Muscle of leg (tissue), 11 donors: ENCODE measurements around the gene FREY1. TPM values are rescaled to one million over a fixed set of nuclear protein-coding genes. Genes with fewer than 3 reads are reported as not detected.

Experiments used
- DNase-seq: peaks from one replicate; pipeline ENCODE4 v3.0.0; 2013
- H3K27ac ChIP-seq: one replicate; pipeline ENCODE4 v1.5.1; 2013; ENCODE audit warnings: mild to moderate bottlenecking, low read length, control low read depth
- H3K27me3 ChIP-seq: one replicate; pipeline ENCODE4 v1.6.1; 2013; ENCODE audit warnings: low read length; ENCODE audit not compliant: control insufficient read depth, insufficient read depth
- H3K36me3 ChIP-seq: one replicate; pipeline ENCODE4 v1.6.1; 2013; ENCODE audit warnings: low read length; ENCODE audit not compliant: control insufficient read depth, insufficient read depth
- H3K4me1 ChIP-seq: one replicate; pipeline ENCODE4 v1.6.1; 2013; ENCODE audit warnings: low read length; ENCODE audit not compliant: control insufficient read depth, insufficient read depth
- H3K4me3 ChIP-seq: one replicate; pipeline ENCODE4 v1.5.1; 2013; ENCODE audit warnings: low read length, control low read depth
- H3K9me3 ChIP-seq: replicated peaks from 2 replicates; pipeline ENCODE4 v1.6.1; 2013; ENCODE audit warnings: low read depth, low read length; ENCODE audit not compliant: control insufficient read depth
- WGBS: methylation state at CpG from one replicate; pipeline ENCODE4 v1.1.5; 2013; ENCODE audit warnings: missing lambda C conversion rate; ENCODE audit not compliant: insufficient coverage; 5-methylcytosine and 5-hydroxymethylcytosine counted together
- polyA plus RNA-seq, 8 donors: library from polyadenylated mRNA; unstranded; fragments of 120-200 nt; gene quantifications; one replicate each; pipeline versions ENCODE4 v1.2.1 to v1.2.3, GENCODE V29; 2013; ENCODE audit warnings: inconsistent platforms in 1 of 8, low replicate concordance in 1 of 8; ENCODE audit not compliant: insufficient read length in 8 of 8, insufficient read depth in 1 of 8
- total RNA-seq: library from RNA; stranded (reverse); fragments of 120-200 nt; gene quantifications from one replicate; pipeline ENCODE4 v1.2.4, GENCODE V29; 2013

Gene FREY1
- total and polyA plus RNA-seq, 9 donors = 0.21 to 0.46 (median 0.27) TPM; not detected in 4

GRCh38 chr11:45928535-45929215, 21.6 kb upstream of the FREY1 start:
- Histone ChIP-seq H3K27me3 (peaks cover 18% of the 10 kb centered on the region), H3K27ac (no peak overlapping the region), H3K36me3 (peaks cover 28% of the 10 kb centered on the region), H3K4me1 (peaks cover 7% of the 10 kb centered on the region), H3K4me3 (no peak overlapping the region), H3K9me3 (no peaks in the 10 kb centered on the region)
- WGBS = 77% methylated on average over 8 of the region's 13 CpGs
- DNase-seq = no peak

GRCh38 chr11:45927684-45928413, 20.8 kb upstream of the FREY1 start:
- Histone ChIP-seq H3K27ac (no peak overlapping the region), H3K4me3 (no peak overlapping the region), H3K36me3 (peaks cover 19% of the 10 kb centered on the region), H3K4me1 (peaks cover 10% of the 10 kb centered on the region), H3K9me3 (no peaks in the 10 kb centered on the region), H3K27me3 (peaks cover 25% of the 10 kb centered on the region)
- 93% methylated on average over 26 of the region's 27 CpGs for WGBS
- no peak for DNase-seq

- no peak for DNase-seq
- no peaks in the 10 kb centered on the region for H3K9me3 ChIP-seq
- WGBS = 67% methylated on average over 15 of the region's 15 CpGs
- H3K4me1 ChIP-seq = peaks cover 11% of the 10 kb centered on the region
- H3K27ac ChIP-seq = no peak overlapping the region
- no peak overlapping the region for H3K4me3 ChIP-seq
- peaks cover 18% of the 10 kb centered on the region for H3K36me3 ChIP-seq
- H3K27me3 ChIP-seq = peaks cover 28% of the 10 kb centered on the region
Observed at GRCh38 chr11:45927332-45927683, 20.2 kb upstream of the FREY1 start.

GRCh38 chr11:45926536-45927331, 19.7 kb upstream of the FREY1 start:
- DNase-seq = no peak
- Histone ChIP-seq H3K4me3 (no peak overlapping the region), H3K9me3 (no peaks in the 10 kb centered on the region), H3K27ac (no peak overlapping the region), H3K4me1 (peaks cover 17% of the 10 kb centered on the region), H3K36me3 (peaks cover 12% of the 10 kb centered on the region), H3K27me3 (peaks cover 34% of the 10 kb centered on the region)
- WGBS = 91% methylated on average over 8 of the region's 12 CpGs

- Histone ChIP-seq H3K27me3 (peaks cover 41% of the 10 kb centered on the region), H3K36me3 (peaks cover 4% of the 10 kb centered on the region), H3K27ac (no peak overlapping the region), H3K9me3 (no peaks in the 10 kb centered on the region), H3K4me3 (no peak overlapping the region), H3K4me1 (peaks cover 21% of the 10 kb centered on the region)
- 35% methylated on average over 9 of the region's 12 CpGs for WGBS
- DNase-seq = no peak
Observed at GRCh38 chr11:45926001-45926401, 18.9 kb upstream of the FREY1 start.

- peaks cover 21% of the 10 kb centered on the region for H3K4me1 ChIP-seq
- no peak overlapping the region for H3K4me3 ChIP-seq
- no peak for DNase-seq
- WGBS = no CpG with 5 or more reads among the region's 3 CpGs
- no peak overlapping the region for H3K27ac ChIP-seq
- no peaks in the 10 kb centered on the region for H3K9me3 ChIP-seq
- peaks cover 46% of the 10 kb centered on the region for H3K27me3 ChIP-seq
- H3K36me3 ChIP-seq = no peaks in the 10 kb centered on the region
Observed at GRCh38 chr11:45925550-45925949, 18.5 kb upstream of the FREY1 start.

GRCh38 chr11:45924927-45925326, 17.9 kb upstream of the FREY1 start:
- DNase-seq = no peak
- no peaks in the 10 kb centered on the region for H3K9me3 ChIP-seq
- H3K4me1 ChIP-seq = peaks cover 18% of the 10 kb centered on the region
- peaks cover 52% of the 10 kb centered on the region for H3K27me3 ChIP-seq
- no peaks in the 10 kb centered on the region for H3K36me3 ChIP-seq
- no peak overlapping the region for H3K4me3 ChIP-seq
- 75% methylated on average over 3 of the region's 6 CpGs for WGBS
- H3K27ac ChIP-seq = no peak overlapping the region

- DNase-seq = no peak
- WGBS = 78% methylated on average over 11 of the region's 22 CpGs
- H3K36me3 ChIP-seq = no peaks in the 10 kb centered on the region
- no peak overlapping the region for H3K4me3 ChIP-seq
- H3K27me3 ChIP-seq = peaks cover 53% of the 10 kb centered on the region
- peaks cover 18% of the 10 kb centered on the region for H3K4me1 ChIP-seq
- H3K27ac ChIP-seq = no peak overlapping the region
- no peaks in the 10 kb centered on the region for H3K9me3 ChIP-seq
Observed at GRCh38 chr11:45924036-45924915, 17.2 kb upstream of the FREY1 start.

GRCh38 chr11:45922425-45923082, 15.5 kb upstream of the FREY1 start, which contains the start of gene LARGE2:
LARGE2 (plus strand) TSS chr11:45922656; CDS start chr11:45922883, 227 bp downstream.
- no peaks in the 10 kb centered on the region for H3K9me3 ChIP-seq
- peaks cover 53% of the 10 kb centered on the region for H3K27me3 ChIP-seq
- DNase-seq = no peak
- no peak within 1 kb of the TSS for H3K27ac ChIP-seq
- peaks cover 25% of the 10 kb centered on the region for H3K4me1 ChIP-seq
- no peaks in the 10 kb centered on the region for H3K36me3 ChIP-seq
- H3K4me3 ChIP-seq = no peak within 1 kb of the TSS
- under 1% methylated on average over 72 of the region's 73 CpGs for WGBS
